Measurements from ENCODE around the gene MED10.

DNA sequence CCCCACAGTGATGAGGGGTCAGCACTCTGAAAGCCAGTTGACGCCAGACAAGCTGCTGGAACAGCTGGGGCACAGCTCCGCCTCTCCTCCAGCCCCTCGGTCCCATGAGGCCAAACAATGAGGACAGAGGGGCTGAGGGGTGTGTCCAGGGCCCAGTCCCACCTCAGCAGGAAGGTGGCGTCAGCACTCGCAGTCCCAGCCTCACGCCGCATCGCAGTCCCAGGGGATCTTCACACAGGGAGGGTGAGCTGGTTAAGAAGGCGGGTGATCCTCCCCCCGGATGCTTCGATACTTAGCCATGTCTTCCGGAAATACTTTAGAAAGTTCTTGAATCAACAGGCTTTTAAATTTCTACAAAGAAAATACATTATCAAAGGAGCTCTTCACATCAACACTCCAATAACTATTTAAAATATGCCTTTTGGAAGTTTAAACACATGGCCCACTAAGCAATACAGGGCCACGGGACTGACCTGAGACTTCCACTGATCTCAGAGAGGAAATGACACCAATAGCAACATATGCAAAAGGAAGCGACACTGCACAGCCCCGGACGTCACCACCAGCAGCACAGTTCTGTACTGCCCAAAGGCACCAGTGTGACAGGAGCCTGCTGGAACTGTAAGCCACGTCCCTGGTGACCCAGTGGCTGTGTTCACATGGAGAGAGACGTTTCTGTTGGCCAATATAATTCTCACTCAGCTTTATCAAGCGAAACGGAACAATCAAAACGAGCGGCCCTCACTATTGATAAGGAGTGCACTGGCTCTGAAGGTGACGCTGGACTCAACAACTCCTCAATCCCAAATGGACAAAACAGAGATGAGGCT, 5.9 kb downstream of the MED10 start:
- TF ChIP-seq, protein P1, sequence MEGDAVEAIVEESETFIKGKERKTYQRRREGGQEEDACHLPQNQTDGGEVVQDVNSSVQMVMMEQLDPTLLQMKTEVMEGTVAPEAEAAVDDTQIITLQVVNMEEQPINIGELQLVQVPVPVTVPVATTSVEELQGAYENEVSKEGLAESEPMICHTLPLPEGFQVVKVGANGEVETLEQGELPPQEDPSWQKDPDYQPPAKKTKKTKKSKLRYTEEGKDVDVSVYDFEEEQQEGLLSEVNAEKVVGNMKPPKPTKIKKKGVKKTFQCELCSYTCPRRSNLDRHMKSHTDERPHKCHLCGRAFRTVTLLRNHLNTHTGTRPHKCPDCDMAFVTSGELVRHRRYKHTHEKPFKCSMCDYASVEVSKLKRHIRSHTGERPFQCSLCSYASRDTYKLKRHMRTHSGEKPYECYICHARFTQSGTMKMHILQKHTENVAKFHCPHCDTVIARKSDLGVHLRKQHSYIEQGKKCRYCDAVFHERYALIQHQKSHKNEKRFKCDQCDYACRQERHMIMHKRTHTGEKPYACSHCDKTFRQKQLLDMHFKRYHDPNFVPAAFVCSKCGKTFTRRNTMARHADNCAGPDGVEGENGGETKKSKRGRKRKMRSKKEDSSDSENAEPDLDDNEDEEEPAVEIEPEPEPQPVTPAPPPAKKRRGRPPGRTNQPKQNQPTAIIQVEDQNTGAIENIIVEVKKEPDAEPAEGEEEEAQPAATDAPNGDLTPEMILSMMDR (conservative IDR thresholded peaks at IDR 0.05) = no peak
- no peak for TF ChIP-seq EZH2 (IDR thresholded peaks at IDR 0.05; ENCODE audit: low read depth)

All from PC-9 (cell line).